HepG2 (cell line): ENCODE data around the gene HCRTR1. TPM values are rescaled to one million over a fixed set of nuclear protein-coding genes. Genes with fewer than 3 reads are reported as not detected.

Experiments used
- ADNP ChIP-seq: sonication (generic); formaldehyde crosslinking; IDR thresholded peaks from 2 replicates; pipeline ENCODE4 v1.4.0; 2020; ENCODE audit warnings: missing genetic modification reagents
- ARNTL ChIP-seq: sonication (generic); formaldehyde crosslinking; IDR thresholded peaks from 2 replicates; pipeline ENCODE4 v1.4.0; 2020; ENCODE audit warnings: mild to moderate bottlenecking, missing genetic modification reagents
- CENPT ChIP-seq: sonication (generic); formaldehyde crosslinking; IDR thresholded peaks from 2 replicates; pipeline ENCODE4 v1.8.0; 2022; ENCODE audit warnings: low read depth, mild to moderate bottlenecking, moderate library complexity, missing genetic modification reagents
- GABPB1 ChIP-seq: IDR thresholded peaks from 2 replicates; pipeline ENCODE4 v1.6.1; 2016; ENCODE audit warnings: mild to moderate bottlenecking, missing genetic modification reagents, moderate library complexity, missing compliant biosample characterization
- LCORL ChIP-seq, 2 experiments: fragments of 450-650 bp in 1 of 2; sonication (generic) in 1 of 2; formaldehyde crosslinking in 1 of 2; IDR thresholded peaks; 2 replicates each; pipeline versions ENCODE4 v1.5.0 to v1.6.1; 2017 to 2020; ENCODE audit warnings: antibody characterized with exemption in 1 of 2, missing genetic modification reagents in 1 of 2
- MXD4 ChIP-seq: IDR thresholded peaks from 2 replicates; pipeline ENCODE4 v1.6.1; 2016; ENCODE audit warnings: mild to moderate bottlenecking, missing biosample characterization, missing genetic modification reagents
- SAFB2 ChIP-seq: sonication (generic); formaldehyde crosslinking; IDR thresholded peaks from 2 replicates; pipeline ENCODE4 v1.5.1; 2020; ENCODE audit warnings: missing genetic modification reagents, low read depth, mild to moderate bottlenecking, borderline replicate concordance
- SRY ChIP-seq: sonication (generic); formaldehyde crosslinking; IDR thresholded peaks from 2 replicates; pipeline ENCODE4 v1.8.0; 2022; ENCODE audit warnings: mild to moderate bottlenecking, missing genetic modification reagents
- TSC22D2 ChIP-seq: sonication (generic); formaldehyde crosslinking; IDR thresholded peaks from 2 replicates; pipeline ENCODE4 v1.5.1; 2020; ENCODE audit warnings: missing genetic modification reagents, mild to moderate bottlenecking, borderline replicate concordance
- ZNF484 ChIP-seq: sonication (generic); formaldehyde crosslinking; IDR thresholded peaks from 2 replicates; pipeline ENCODE4 v1.5.1; 2020; ENCODE audit warnings: mild to moderate bottlenecking, low read depth, missing genetic modification reagents, borderline replicate concordance
- ZNF564 ChIP-seq: sonication (generic); formaldehyde crosslinking; IDR thresholded peaks from 2 replicates; pipeline ENCODE4 v1.8.1; 2023; ENCODE audit warnings: mild to moderate bottlenecking, missing genetic modification reagents
- ZNF615 ChIP-seq: sonication (generic); formaldehyde crosslinking; IDR thresholded peaks from 2 replicates; pipeline ENCODE4 v1.5.0; 2020; ENCODE audit warnings: mild to moderate bottlenecking, missing genetic modification reagents, borderline replicate concordance
- ZNF792 ChIP-seq: IDR thresholded peaks from 2 replicates; pipeline ENCODE4 v1.6.1; 2016
- ZSCAN20 ChIP-seq: sonication (generic); formaldehyde crosslinking; IDR thresholded peaks from 2 replicates; pipeline ENCODE4 v1.4.0; 2020; ENCODE audit warnings: missing genetic modification reagents, mild to moderate bottlenecking, borderline replicate concordance
- polyA plus RNA-seq, 8 experiments: library from polyadenylated mRNA; depleted of rRNA in 3 of 8; stranded (reverse) in 7 of 8; unstranded in 1 of 8; fragments of >200 nt; fragmentation: Illumina TruSeq in 4 of 8; extraction: Trizol in 4 of 8; gene quantifications; 2 replicates each; pipeline versions ENCODE4 v1.2.1 to v1.2.3, GENCODE V29; 2011 to 2016; ENCODE audit warnings: low read depth in 4 of 8, missing spikeins in 1 of 8, mixed read lengths in 1 of 8; ENCODE audit not compliant: insufficient read depth in 1 of 8
- total RNA-seq, 5 experiments: library from RNA; depleted of rRNA; stranded (reverse); fragments of >200 nt; fragmentation: Illumina TruSeq; extraction: Trizol; gene quantifications; 2 replicates each; pipeline ENCODE4 v1.2.3, GENCODE V29; 2016; ENCODE audit warnings: low read depth in 1 of 5
- TF ChIP-seq, protein P1 (sequence below): sonication (generic); formaldehyde crosslinking; IDR thresholded peaks from 2 replicates; pipeline ENCODE4 v1.4.0; 2020; ENCODE audit warnings: missing genetic modification reagents, borderline replicate concordance
- TF ChIP-seq, protein P2 (sequence below): sonication (generic); formaldehyde crosslinking; IDR thresholded peaks from 2 replicates; pipeline ENCODE4 v1.4.0; 2020; ENCODE audit warnings: missing genetic modification reagents; ENCODE audit errors: not compliant biosample characterization
- TF ChIP-seq, protein P3 (sequence below): sonication (generic); formaldehyde crosslinking; IDR thresholded peaks from 2 replicates; pipeline ENCODE4 v1.8.0; 2022; ENCODE audit warnings: low read depth, missing genetic modification reagents
- TF ChIP-seq, protein P4 (sequence below): sonication (generic); formaldehyde crosslinking; IDR thresholded peaks from 2 replicates; pipeline ENCODE4 v1.4.0; 2020; ENCODE audit warnings: missing genetic modification reagents
- TF ChIP-seq, protein P5 (sequence below): IDR thresholded peaks from 2 replicates; pipeline ENCODE4 v1.6.1; 2016; ENCODE audit warnings: low read depth, borderline replicate concordance
- TF ChIP-seq, protein P6 (sequence below): sonication (generic); formaldehyde crosslinking; IDR thresholded peaks from 2 replicates; pipeline ENCODE4 v1.4.0; 2020; ENCODE audit warnings: missing genetic modification reagents

HCRTR1 gene
- total and polyA plus RNA-seq, 2 of the 13 experiments (the other 11 are each of a cell fraction or from before 2014, with no cell fraction given) = not detected

DNA sequence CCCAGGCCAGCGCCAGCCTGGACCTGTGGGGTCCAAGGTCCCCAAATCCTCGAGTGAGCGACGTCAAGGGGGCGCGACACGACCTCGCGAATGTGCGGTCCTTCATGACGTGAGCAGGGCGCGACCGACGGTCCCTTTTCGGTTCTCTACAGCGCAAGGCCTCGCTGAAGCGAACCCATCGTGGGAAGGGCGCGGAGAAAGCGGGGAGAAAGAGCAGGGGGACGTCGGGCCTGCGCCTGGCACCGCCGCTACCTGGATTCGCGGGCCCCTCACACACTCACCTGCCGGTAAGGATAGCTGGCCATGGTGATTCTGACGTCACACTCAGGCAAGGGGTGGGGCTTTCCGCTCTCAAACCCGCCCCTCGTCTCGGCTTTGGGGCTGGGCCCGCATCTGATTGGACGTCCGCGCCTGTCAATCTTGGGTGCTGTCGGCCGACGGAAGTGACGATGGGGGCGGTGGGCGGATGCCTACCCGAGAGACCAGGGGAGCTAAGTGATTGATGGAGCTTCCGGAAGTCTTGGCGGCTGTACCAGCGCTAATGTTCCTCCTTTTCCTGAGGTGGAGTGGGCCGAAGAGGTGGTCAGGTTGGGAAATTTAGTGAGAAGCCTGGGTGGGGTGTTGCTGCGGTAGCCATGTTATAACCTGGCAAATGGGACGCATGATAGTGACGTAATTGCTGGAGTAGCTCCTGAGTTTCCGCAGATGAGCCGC lies 27.2 kb downstream of the HCRTR1 start, which contains the start of gene PEF1 (continued):
- TF ChIP-seq, protein P1, sequence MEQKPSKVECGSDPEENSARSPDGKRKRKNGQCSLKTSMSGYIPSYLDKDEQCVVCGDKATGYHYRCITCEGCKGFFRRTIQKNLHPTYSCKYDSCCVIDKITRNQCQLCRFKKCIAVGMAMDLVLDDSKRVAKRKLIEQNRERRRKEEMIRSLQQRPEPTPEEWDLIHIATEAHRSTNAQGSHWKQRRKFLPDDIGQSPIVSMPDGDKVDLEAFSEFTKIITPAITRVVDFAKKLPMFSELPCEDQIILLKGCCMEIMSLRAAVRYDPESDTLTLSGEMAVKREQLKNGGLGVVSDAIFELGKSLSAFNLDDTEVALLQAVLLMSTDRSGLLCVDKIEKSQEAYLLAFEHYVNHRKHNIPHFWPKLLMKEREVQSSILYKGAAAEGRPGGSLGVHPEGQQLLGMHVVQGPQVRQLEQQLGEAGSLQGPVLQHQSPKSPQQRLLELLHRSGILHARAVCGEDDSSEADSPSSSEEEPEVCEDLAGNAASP (CRISPR knock-in tag) = no peak; the same call in 1 of the 2 replicates
- TF ChIP-seq, protein P2, sequence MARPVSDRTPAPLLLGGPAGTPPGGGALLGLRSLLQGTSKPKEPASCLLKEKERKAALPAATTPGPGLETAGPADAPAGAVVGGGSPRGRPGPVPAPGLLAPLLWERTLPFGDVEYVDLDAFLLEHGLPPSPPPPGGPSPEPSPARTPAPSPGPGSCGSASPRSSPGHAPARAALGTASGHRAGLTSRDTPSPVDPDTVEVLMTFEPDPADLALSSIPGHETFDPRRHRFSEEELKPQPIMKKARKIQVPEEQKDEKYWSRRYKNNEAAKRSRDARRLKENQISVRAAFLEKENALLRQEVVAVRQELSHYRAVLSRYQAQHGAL = peak; percentile 67
- TF ChIP-seq, protein P3, sequence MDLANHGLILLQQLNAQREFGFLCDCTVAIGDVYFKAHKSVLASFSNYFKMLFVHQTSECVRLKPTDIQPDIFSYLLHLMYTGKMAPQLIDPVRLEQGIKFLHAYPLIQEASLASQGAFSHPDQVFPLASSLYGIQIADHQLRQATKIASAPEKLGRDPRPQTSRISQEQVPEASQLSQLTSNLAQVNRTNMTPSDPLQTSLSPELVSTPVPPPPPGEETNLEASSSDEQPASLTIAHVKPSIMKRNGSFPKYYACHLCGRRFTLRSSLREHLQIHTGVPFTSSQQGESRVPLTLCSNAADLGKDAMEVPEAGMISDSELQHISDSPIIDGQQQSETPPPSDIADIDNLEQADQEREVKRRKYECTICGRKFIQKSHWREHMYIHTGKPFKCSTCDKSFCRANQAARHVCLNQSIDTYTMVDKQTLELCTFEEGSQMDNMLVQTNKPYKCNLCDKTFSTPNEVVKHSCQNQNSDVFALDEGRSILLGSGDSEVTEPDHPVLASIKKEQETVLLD (CRISPR knock-in tag) = peak; percentile 66; the same call in 1 of the 2 replicates
- TF ChIP-seq ZNF792 (CRISPR knock-in tag) = peak; percentile 2
- 0 out of 2 replicates have a peak, but pooled peaks have one; percentile 45 for TF ChIP-seq CENPT (CRISPR knock-in tag)
- no peak for TF ChIP-seq ZSCAN20 (CRISPR knock-in tag)
- TF ChIP-seq, protein P4, sequence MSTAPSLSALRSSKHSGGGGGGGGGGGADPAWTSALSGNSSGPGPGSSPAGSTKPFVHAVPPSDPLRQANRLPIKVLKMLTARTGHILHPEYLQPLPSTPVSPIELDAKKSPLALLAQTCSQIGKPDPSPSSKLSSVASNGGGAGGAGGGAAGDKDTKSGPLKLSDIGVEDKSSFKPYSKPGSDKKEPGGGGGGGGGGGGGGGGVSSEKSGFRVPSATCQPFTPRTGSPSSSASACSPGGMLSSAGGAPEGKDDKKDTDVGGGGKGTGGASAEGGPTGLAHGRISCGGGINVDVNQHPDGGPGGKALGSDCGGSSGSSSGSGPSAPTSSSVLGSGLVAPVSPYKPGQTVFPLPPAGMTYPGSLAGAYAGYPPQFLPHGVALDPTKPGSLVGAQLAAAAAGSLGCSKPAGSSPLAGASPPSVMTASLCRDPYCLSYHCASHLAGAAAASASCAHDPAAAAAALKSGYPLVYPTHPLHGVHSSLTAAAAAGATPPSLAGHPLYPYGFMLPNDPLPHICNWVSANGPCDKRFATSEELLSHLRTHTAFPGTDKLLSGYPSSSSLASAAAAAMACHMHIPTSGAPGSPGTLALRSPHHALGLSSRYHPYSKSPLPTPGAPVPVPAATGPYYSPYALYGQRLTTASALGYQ (CRISPR knock-in tag) = no peak
- TF ChIP-seq LCORL (IDR thresholded peaks at IDR 0.05) = no peak
- peak; percentile 66; the same call in 1 of the 2 replicates for TF ChIP-seq LCORL (CRISPR knock-in tag; IDR thresholded peaks at IDR 0.05)
- TF ChIP-seq, protein P5, sequence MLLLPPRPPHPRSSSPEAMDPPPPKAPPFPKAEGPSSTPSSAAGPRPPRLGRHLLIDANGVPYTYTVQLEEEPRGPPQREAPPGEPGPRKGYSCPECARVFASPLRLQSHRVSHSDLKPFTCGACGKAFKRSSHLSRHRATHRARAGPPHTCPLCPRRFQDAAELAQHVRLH (CRISPR knock-in tag) = peak; percentile 81; the same call in 1 of the 2 replicates
- TF ChIP-seq ZNF564 (CRISPR knock-in tag) = no peak
- TF ChIP-seq TSC22D2 = peak; percentile 81; the same call in 1 of the 2 replicates
- TF ChIP-seq, protein P6, sequence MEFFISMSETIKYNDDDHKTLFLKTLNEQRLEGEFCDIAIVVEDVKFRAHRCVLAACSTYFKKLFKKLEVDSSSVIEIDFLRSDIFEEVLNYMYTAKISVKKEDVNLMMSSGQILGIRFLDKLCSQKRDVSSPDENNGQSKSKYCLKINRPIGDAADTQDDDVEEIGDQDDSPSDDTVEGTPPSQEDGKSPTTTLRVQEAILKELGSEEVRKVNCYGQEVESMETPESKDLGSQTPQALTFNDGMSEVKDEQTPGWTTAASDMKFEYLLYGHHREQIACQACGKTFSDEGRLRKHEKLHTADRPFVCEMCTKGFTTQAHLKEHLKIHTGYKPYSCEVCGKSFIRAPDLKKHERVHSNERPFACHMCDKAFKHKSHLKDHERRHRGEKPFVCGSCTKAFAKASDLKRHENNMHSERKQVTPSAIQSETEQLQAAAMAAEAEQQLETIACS (CRISPR knock-in tag) = no peak
- TF ChIP-seq SRY (CRISPR knock-in tag) = peak; percentile 95
- TF ChIP-seq MXD4 (CRISPR knock-in tag) = no peak
- TF ChIP-seq ZNF484 (CRISPR knock-in tag) = 0 out of 2 replicates have a peak, but pooled peaks have one; percentile 74
- TF ChIP-seq SAFB2 = peak; percentile 90; the same call in 1 of the 2 replicates
- TF ChIP-seq ZNF615 = no peak
- TF ChIP-seq ADNP = no peak
- TF ChIP-seq ARNTL (CRISPR knock-in tag) = 0 out of 2 replicates have a peak, but pooled peaks have one; percentile 19
- peak; percentile 99 for TF ChIP-seq GABPB1 (CRISPR knock-in tag)
